Stimulated activated CD4-positive, alpha-beta T cell treated with anti-CD3 and anti-CD28 coated beads, Interleukin-2, amount 100 ng/mL, for 4 hours (primary cell): ENCODE results near the gene APLP2.
"Not testable (repeated sequence)": the region's sequence is repeated elsewhere in the genome, so short reads cannot be mapped to it uniquely, and the experiment has no call there.

ENCODE experiments used
- DNase-seq: peaks from one replicate; pipeline ENCODE4 v3.0.0-alpha.2; 2020; ENCODE audit warnings: low read depth

APLP2 gene

GRCh38 chr11:130174642-130175041 lies 104.9 kb downstream of the APLP2 start:
- no peak for DNase-seq

DNA sequence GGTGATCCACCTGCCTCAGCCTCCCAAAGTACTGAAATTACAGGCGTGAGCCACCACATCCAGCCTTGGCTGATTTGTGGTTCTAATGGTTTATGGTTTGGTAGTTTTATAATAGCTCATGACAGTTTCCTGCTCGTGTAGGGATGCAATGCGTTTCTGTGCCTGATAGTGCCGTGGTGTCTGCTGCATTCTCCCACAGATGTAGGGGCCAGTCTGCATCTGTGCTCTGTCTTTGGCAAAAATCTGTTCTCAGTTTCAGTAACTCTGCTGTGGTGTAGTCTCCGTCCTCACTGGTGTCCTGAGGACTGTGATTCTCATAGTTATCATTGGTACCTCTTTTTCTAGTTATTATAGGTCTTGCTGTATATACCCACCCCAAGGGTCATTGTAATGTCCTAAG lies 106.2 kb downstream of the APLP2 start:
- DNase-seq, result no peak

DNA sequence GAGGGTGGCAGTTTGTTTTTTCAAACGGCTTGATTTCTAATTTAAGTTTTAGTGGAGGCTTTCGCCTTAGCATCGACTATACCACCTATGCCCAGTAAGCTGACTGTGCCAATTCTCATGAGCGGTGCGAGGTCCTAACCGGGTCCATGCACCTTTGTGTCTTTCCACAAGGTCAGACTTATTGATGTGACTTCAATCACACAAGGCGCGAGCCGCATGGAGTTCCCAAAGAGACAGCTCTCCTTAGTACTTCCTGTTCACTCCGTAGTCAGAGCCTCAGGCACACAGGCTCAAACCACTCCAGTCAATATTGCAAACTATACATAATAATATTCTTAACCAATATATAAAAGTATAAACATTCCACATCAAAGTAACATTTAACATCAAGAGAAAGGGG lies 108.1 kb downstream of the APLP2 start:
- DNase-seq, result no peak

- no peak for DNase-seq
Observed at GRCh38 chr11:130178441-130179339, 109.0 kb downstream of the APLP2 start.

DNA sequence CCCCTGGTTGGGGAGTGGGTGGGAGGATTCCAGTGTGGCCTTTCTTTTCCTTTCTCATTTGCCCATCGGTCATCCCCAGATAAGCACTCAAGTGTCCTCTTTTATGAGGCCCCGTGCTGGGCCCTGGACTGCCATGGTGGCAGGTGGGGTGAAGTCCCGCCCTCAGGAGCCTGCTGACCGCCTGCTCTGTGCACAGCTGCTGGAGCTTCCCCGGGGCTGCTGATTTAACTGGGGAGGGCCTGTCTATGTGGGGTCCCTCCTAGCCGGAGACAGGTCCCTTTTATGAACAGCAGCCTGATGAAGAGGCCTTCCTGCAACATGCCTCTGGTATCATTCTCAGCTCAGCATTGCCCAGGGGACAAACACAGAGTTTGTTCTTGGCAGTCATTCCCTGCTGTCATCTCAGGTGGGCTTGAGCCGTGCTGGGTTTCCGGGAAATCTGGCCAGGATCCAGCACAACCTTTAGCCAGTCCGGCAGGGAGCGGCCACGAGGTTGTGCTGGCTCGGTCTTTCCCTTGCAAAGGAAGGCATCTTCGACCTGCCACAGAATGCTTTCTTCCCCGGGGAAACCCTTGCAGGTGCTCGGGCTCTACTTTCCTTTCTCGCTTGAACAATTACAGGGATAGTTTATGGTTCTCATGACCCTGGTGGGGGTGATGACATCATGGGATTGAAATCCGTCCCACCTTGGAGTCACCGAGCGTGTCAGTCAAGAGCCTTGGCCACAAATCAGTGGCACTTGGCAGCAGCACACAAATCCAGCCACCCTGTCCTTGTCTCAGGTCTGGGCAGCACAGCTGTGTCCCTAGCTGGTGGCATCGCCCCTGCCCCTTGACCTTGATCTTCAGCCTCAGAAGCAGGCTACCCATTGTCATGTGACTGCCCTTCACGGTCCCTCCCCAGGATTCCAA lies 110.0 kb downstream of the APLP2 start:
- no peak for DNase-seq

GRCh38 chr11:130180491-130180890 lies 110.8 kb downstream of the APLP2 start:
- DNase-seq, result no peak

DNA sequence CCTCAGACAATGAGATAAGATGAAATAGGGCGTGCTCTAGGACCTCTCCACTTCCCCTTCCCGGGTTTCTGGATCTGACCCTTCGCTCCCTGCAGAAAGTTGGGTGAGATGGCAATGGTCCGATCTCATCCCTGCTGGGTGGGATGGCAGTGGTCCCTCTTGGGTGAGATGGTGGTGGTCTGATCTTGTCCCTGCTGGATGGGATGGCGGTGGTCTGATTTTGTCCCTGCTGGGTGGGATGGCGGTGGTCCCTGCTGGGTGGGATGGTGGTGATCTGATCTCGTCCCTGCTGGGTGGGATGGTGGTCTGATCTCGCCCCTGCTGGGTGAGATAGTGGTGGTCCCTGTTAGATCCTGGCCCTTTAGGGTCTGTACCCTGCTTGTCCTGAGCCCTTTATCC lies 111.2 kb downstream of the APLP2 start:
- no peak for DNase-seq

- DNase-seq, result no peak
Observed at GRCh38 chr11:130181295-130182272, 111.9 kb downstream of the APLP2 start.

DNA sequence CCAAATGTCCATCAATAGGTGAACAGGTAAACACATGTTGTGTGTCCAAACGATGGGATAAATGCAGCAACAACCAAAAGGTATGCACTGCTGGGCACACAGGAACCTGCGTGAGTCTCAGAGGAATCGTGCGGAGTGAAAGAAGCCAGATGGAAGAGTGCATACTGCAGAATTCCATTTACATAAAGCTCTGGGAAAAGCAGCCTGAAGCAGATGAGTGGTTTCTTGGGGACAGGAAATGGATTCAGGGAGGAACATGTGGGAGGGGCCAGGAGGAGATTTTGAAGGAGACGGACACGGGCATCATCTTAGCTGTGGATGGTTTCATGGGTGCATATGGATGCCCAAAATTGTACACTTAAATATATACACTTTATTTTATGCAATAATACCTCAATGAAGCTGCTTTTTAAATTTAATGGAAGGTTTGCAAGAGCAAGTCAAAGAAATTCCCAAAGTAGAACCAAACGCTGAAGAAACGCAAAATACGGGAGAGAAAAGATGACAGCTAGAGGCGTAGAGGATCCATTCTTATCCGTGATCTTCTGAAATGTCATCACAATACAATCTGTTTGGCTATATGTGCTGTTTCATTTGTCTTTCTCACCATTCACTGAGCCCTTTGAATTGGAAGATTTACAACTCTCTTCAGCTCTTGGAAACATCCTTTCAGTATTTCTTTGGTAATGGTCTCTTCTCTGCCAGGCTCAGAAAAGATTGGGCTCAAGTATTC lies 114.3 kb downstream of the APLP2 start:
- DNase-seq, result no peak

DNA sequence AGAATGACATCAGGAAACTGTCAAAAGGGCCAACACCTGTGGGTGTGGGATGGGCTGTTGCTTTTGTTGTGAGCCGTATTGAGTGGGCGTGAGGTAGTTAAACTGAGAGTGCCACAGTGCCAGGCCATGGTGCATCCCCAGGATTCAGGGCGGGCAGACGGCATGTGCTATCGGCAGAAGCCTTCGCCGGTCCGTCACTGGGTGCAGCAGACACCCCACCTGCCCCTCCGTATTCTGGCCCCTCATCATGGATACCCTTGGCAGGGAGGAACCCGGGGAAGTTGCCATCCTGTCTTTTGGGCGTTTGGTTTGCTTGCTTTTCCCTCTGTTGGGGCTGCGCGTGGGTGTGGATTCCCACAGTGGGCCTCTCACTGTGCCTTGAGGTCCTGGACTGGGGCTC lies 117.4 kb downstream of the APLP2 start:
- DNase-seq, result no peak

DNA sequence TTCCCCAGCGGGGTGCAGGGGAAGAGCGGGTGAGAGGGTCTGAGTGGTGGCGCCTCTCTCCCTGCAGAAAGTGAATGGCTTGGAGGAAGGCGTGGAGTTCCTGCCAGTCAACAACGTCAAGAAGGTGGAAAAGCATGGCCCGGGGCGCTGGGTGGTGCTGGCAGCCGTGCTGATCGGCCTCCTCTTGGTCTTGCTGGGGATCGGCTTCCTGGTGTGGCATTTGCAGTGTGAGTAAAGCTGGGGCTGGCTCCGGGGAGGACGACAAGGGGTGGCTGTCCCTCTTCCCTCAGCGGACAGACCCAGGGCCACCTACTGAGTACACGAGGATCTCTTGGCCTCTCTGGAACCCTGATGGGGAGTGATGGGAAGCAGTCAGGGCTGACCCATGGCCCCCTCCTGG lies 118.4 kb downstream of the APLP2 start:
- DNase-seq, result no peak

DNA sequence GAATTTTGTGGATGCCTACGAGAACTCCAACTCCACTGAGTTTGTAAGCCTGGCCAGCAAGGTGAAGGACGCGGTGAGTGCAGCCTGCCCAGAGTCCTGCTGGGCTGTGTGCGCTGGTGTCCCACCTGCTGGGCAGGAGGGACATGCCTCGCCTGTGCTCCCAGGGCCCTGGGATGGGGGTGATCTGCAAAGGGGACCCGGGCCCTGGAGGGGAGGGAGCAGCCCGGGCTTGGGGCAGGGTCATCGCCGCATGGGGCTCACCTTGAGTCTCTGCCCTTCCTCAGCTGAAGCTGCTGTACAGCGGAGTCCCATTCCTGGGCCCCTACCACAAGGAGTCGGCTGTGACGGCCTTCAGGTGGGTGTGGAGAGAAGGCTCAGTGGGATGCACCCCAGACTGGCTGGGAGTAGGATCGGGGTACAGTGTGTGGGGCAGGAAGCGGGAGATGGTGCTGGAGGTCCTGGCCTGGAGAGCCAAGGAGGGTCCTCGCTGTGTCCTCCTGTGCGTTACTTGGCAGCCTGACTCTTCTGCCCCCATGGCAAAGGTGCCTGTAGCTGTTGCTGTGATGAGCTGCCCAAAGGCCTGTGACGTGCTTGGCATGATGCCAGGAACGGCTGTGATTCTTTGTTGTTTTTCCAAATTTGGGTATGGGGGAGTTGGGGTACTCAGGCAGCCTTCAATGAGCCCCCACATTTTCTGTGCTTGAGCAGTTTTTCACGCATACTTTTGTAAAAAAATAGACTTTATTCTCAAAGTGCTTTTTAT lies 119.1 kb downstream of the APLP2 start:
- DNase-seq, result no peak

- no peak for DNase-seq
Observed at GRCh38 chr11:130189492-130190210, 120.0 kb downstream of the APLP2 start.

- no peak for DNase-seq
Observed at GRCh38 chr11:130190371-130190881, 120.7 kb downstream of the APLP2 start.

- DNase-seq, result no peak
Observed at GRCh38 chr11:130191896-130192295, 122.2 kb downstream of the APLP2 start.

DNA sequence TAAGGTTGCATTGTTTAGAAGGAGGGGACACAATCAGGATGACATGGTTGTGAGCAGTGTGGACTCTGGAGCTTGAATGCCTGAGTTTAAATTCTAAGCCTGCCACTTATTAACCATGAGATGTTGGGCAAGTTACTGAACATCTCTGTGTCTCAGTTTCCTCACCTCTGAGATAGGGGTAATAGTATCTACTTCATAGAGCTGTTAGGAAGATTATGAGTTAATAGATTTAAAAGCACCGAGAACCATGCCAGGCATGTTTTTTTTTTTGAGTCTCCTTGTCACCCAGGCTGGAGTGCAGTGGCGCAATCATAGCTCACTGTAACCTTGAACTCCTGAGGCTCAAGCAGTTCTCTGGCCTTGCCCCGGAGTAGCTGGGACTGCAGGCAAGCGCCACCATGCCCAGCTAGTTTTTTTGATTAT lies 123.2 kb downstream of the APLP2 start:
- no peak for DNase-seq

- DNase-seq, result not testable (repeated sequence)
Observed at GRCh38 chr11:130193551-130193950, 123.9 kb downstream of the APLP2 start.
